ENCODE measurements around the gene ITPR1. TPM values are rescaled to one million over a fixed set of nuclear protein-coding genes. Genes with fewer than 3 reads are reported as not detected.

Gene ITPR1
- polyA plus RNA-seq, 1 donor, result 12.7 TPM

DNA sequence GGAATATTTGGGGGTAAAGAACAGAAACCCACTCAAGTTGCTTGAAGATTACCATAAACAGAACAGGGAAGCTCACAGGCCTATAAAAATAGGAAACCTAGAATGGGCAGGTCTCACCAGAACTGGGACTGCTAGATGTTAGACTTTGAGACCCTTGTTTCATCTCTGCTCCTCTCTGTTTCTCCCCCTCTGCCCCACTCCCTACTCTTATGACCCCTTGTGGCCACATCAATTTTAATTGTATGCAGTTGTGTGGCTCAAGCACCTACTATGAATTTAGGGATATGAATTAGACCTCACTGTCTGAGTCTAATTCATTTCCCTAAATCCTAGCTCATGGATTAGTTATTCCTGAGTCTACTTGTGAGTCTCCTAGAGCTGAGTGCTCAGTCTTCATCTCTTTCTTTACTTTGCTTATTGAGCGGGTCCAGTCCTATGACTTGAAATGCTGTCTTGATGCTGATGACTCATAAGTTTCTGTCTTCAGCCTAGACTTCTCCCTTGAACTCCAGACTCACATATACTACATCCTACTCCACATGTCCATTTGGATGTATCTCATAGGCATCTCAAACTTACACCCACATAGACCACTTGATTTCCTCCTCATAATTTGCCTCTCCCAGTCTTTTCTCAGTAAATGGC lies 78.7 kb downstream of the ITPR1 start:
- no peak overlapping the region for H3K27ac ChIP-seq (ENCODE audit: low read length)
- no peak for DNase-seq
- H3K27me3 ChIP-seq (ENCODE audit: control insufficient read depth, insufficient read depth, low read length), result no peaks in the 10 kb centered on the region
- H3K4me3 ChIP-seq (ENCODE audit: low read length), result no peak overlapping the region
- H3K36me3 ChIP-seq (ENCODE audit: control insufficient read depth, insufficient read depth, low read length), result no peaks in the 10 kb centered on the region
- H3K4me1 ChIP-seq (ENCODE audit: control insufficient read depth, insufficient read depth, low read length), result no peaks in the 10 kb centered on the region
- H3K9me3 ChIP-seq (ENCODE audit: control insufficient read depth, low read depth, low read length), result no peaks in the 10 kb centered on the region
- WGBS (ENCODE audit: insufficient coverage, low lambda C conversion rate), result no CpG with 5 or more reads among the region's 1 CpG

DNA sequence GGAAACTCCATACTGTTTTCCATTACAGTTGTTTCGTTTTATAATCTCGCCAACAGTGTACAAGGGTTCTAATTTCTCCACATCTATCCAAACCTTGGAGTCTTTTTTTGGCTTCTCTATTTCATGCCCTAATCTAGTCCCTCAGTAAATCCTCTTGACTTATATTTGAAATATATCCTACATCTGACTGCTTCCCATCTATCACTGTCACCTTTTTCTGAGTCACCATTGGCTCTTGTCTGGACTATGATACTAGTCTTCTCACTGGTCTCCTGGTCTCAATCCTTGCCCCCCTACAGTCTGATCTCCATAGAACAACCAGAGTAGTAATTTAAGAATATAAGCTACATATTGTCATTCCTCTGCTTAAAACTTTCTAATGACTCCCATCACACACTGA lies 80.0 kb downstream of the ITPR1 start:
- Histone ChIP-seq H3K27ac (ENCODE audit: low read length) (no peak overlapping the region), H3K36me3 (ENCODE audit: control insufficient read depth, insufficient read depth, low read length) (no peaks in the 10 kb centered on the region), H3K4me3 (ENCODE audit: low read length) (no peak overlapping the region), H3K27me3 (ENCODE audit: control insufficient read depth, insufficient read depth, low read length) (no peaks in the 10 kb centered on the region), H3K9me3 (ENCODE audit: control insufficient read depth, low read depth, low read length) (no peaks in the 10 kb centered on the region), H3K4me1 (ENCODE audit: control insufficient read depth, insufficient read depth, low read length) (no peaks in the 10 kb centered on the region)
- WGBS (ENCODE audit: insufficient coverage, low lambda C conversion rate), result 95% methylated on average over 2 of the region's 2 CpGs
- DNase-seq, result no peak

DNA sequence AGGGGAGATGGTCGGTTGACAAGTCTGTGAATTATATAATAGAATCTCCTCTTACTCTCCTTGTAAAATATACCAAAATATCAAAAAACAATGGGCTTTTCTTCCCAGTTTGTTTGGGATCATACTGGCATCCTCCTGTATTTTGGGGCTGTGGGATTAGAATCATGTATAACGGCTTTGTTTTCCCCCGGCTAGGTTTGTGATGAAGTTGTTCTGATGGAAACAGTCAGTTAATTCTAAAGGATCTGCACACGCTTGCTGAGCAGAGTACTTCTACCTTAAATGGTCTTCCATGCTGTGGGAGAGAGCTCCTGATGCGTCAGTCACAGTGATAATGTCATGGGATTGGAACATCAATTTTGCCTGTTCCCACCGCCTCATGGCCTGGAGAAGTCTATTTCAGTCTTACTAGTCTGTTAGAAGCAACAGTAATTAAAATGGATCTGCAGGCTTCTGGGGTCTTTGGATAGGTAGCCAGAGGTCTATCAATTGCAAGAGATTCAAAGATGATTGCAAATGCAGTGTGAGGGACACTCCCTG lies 81.3 kb downstream of the ITPR1 start:
- Histone ChIP-seq H3K27ac (ENCODE audit: low read length) (no peak overlapping the region), H3K4me3 (ENCODE audit: low read length) (no peak overlapping the region), H3K27me3 (ENCODE audit: control insufficient read depth, insufficient read depth, low read length) (no peaks in the 10 kb centered on the region), H3K4me1 (ENCODE audit: control insufficient read depth, insufficient read depth, low read length) (no peaks in the 10 kb centered on the region), H3K9me3 (ENCODE audit: control insufficient read depth, low read depth, low read length) (no peaks in the 10 kb centered on the region), H3K36me3 (ENCODE audit: control insufficient read depth, insufficient read depth, low read length) (no peaks in the 10 kb centered on the region)
- no CpG with 5 or more reads among the region's 6 CpGs for WGBS (ENCODE audit: insufficient coverage, low lambda C conversion rate)
- no peak for DNase-seq

DNA sequence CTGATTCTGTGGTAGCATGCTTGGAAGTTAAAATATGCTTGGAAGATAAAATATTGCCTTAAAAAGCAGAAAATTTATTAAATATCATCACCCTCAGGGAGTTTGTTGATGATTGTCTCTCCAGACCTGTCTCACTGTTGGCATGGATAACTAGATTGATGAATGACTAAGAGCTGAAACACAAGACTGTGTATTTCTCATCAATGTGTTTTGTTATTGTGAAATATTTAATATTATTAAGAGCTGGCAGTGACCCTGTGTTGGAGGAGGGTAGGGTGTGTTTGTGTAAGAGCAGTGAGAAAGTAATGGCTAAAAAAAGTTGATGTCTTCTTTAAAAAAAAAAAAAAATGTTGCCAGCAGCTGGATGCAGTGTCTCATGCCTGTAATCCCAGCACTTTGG lies 82.2 kb downstream of the ITPR1 start:
- no peak overlapping the region for H3K27ac ChIP-seq (ENCODE audit: low read length)
- H3K27me3 ChIP-seq (ENCODE audit: control insufficient read depth, insufficient read depth, low read length), result no peaks in the 10 kb centered on the region
- H3K9me3 ChIP-seq (ENCODE audit: control insufficient read depth, low read depth, low read length), result no peaks in the 10 kb centered on the region
- H3K4me3 ChIP-seq (ENCODE audit: low read length), result no peak overlapping the region
- no peaks in the 10 kb centered on the region for H3K4me1 ChIP-seq (ENCODE audit: control insufficient read depth, insufficient read depth, low read length)
- DNase-seq, result no peak
- no peaks in the 10 kb centered on the region for H3K36me3 ChIP-seq (ENCODE audit: control insufficient read depth, insufficient read depth, low read length)

DNA sequence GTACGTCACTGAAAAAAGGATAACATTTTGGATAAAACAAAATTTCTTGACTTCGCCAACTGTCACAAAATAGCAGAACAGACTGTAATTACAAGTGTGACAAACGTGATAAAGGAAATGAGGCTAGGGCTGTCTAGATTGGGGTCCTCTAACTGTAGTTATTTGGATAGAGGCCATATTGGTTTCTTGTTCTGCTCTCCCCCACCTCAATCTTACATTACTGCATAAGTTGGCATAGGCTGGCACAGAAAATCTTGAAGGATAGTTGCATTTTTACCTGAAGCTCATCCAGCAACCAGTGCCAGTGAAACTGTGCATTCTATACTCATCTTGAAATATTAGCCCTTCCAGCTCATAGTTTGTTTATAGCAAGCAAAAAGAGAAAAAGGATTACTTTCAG lies 84.6 kb downstream of the ITPR1 start:
- Histone ChIP-seq H3K27ac (ENCODE audit: low read length) (no peak overlapping the region), H3K27me3 (ENCODE audit: control insufficient read depth, insufficient read depth, low read length) (peaks cover 2% of the 10 kb centered on the region), H3K4me3 (ENCODE audit: low read length) (no peak overlapping the region), H3K9me3 (ENCODE audit: control insufficient read depth, low read depth, low read length) (no peaks in the 10 kb centered on the region), H3K4me1 (ENCODE audit: control insufficient read depth, insufficient read depth, low read length) (no peaks in the 10 kb centered on the region), H3K36me3 (ENCODE audit: control insufficient read depth, insufficient read depth, low read length) (no peaks in the 10 kb centered on the region)
- no peak for DNase-seq
- WGBS (ENCODE audit: insufficient coverage, low lambda C conversion rate), result 72% methylated on average over 2 of the region's 3 CpGs

DNA sequence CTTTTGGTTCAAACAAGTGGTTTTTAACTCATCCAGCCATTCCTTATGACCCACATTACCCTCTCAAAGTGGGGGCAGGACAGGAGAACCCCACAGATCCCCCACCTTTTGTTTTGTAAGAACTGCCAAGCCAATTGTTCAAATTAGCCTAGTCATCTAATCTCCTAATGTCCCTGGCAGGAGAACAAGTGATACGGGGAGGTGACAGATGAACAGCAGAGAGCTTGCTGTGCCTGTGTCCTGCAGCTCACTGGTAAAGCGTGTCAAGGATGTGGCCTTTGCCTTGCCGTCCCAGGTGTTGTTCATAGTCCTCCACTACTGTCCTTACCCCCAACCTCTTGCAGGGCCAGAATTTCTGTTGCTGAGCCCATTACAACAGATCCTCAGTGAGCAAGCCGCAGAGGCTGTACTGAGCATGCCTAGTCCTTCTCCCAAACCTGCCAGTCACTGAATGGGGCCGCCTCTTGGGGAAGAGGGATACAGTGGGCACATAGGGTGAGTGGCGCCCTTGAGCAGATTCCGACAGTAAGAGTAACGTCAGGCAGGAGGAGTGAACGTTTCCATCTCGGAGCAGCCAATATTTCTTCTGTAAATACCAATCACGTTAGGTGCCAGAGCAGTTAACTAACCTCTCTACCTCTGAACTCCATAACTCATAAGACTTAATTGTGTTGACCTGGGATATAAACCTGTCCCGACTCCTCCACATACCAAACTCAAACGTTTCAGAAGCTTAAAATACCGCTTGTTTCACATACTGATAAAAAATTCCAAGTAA lies 87.4 kb downstream of the ITPR1 start:
- no peaks in the 10 kb centered on the region for H3K36me3 ChIP-seq (ENCODE audit: control insufficient read depth, insufficient read depth, low read length)
- no peaks in the 10 kb centered on the region for H3K4me1 ChIP-seq (ENCODE audit: control insufficient read depth, insufficient read depth, low read length)
- H3K27ac ChIP-seq (ENCODE audit: low read length), result no peak overlapping the region
- WGBS (ENCODE audit: insufficient coverage, low lambda C conversion rate), result no CpG with 5 or more reads among the region's 14 CpGs
- DNase-seq, result no peak
- no peaks in the 10 kb centered on the region for H3K9me3 ChIP-seq (ENCODE audit: control insufficient read depth, low read depth, low read length)
- H3K27me3 ChIP-seq (ENCODE audit: control insufficient read depth, insufficient read depth, low read length), result peaks cover 2% of the 10 kb centered on the region
- no peak overlapping the region for H3K4me3 ChIP-seq (ENCODE audit: low read length)

DNA sequence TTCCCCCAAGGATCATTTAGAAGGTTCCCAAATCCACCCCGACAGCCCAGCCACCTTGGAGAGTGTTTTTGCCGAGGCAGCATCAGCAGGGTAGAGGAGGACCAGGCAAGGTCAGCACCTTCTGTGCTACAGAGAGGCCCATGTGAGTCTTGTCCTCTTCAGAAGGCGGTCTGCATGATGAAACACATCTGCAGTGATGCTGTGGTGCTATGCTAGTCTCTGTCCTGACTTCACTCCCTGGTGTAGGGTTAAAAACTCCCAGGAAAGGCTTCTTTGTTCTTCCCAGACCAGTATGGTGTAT lies 87.9 kb downstream of the ITPR1 start:
- Histone ChIP-seq H3K9me3 (ENCODE audit: control insufficient read depth, low read depth, low read length) (no peaks in the 10 kb centered on the region), H3K27ac (ENCODE audit: low read length) (no peak overlapping the region), H3K27me3 (ENCODE audit: control insufficient read depth, insufficient read depth, low read length) (peaks cover 2% of the 10 kb centered on the region), H3K36me3 (ENCODE audit: control insufficient read depth, insufficient read depth, low read length) (no peaks in the 10 kb centered on the region), H3K4me1 (ENCODE audit: control insufficient read depth, insufficient read depth, low read length) (no peaks in the 10 kb centered on the region), H3K4me3 (ENCODE audit: low read length) (no peak overlapping the region)
- DNase-seq, result no peak
- no CpG with 5 or more reads among the region's 3 CpGs for WGBS (ENCODE audit: insufficient coverage, low lambda C conversion rate)

DNA sequence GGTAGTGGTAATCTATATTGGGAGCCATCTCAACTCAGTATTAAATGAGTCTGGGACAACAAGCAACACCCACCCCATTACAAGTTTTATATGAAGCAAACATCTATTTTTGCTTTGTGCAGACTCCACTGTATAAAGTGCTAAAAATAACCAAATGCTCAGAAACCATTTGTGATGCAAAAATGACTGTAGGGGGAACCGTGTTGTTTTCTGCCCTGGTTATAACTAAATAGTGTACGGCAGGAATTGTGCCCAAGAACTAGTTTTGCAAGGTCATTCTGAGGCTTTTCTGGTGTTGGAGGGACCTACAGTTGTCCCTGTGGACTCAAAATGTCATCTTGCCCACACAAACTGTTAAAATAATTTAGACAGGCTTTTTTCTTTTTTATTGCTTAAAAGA lies 88.3 kb downstream of the ITPR1 start:
- Histone ChIP-seq H3K4me1 (ENCODE audit: control insufficient read depth, insufficient read depth, low read length) (no peaks in the 10 kb centered on the region), H3K9me3 (ENCODE audit: control insufficient read depth, low read depth, low read length) (no peaks in the 10 kb centered on the region), H3K27ac (ENCODE audit: low read length) (no peak overlapping the region), H3K36me3 (ENCODE audit: control insufficient read depth, insufficient read depth, low read length) (no peaks in the 10 kb centered on the region), H3K4me3 (ENCODE audit: low read length) (no peak overlapping the region), H3K27me3 (ENCODE audit: control insufficient read depth, insufficient read depth, low read length) (peaks cover 2% of the 10 kb centered on the region)
- no peak for DNase-seq
- WGBS (ENCODE audit: insufficient coverage, low lambda C conversion rate), result no CpG with 5 or more reads among the region's 2 CpGs

DNA sequence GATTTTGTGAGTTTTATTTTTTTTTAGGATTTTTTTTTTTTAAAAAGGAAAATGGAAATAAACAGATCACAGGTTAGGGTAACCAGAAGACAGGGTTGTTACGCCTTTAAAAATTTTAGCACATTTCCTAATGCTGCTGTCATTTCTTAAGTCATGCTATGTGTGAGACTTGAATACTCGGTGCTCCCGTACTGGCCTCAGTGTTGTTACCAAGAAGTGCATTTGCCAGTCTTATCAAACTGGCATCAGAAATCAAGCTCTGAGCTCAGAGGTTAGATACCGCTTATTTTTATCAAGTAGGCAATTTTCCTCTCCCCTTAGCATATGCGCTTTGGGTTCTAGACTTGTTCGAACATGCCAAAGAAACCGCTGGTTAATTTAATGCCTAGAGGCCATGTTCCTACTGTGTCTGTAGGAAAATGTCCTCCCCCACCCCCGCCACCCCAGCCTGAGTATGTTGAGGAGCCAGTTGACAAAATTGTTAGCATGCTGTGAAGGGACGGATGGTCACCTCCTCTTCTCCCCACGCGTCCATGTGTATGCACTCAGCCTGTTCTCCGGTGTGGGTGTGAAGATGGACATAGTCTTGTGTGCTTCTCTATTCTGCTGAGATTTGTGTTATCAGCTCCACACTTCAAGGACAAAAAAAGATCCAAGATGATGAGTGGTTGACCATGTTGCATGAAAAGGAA lies 88.9 kb downstream of the ITPR1 start:
- no peak for DNase-seq
- H3K27ac ChIP-seq (ENCODE audit: low read length), result peak overlapping the region; percentile 65

DNA sequence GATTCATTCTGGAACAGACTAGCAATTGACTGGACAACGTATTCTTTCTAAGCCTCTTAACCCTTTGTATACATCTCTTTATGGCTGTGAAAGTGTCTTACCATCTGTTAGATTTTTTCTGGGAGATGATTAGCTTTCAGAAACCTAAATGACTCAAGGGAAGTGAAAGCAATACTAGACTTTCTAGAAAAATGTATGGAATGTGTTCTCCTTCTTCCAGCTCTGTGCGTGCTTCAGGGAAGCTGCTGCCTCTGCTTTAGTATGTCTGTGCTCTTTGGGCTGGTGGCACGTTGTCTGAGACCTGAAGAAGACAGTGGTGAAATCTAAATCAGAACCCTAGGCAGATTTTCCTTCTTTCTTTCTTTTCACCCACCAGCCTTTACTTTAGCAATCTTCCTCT lies 89.5 kb downstream of the ITPR1 start:
- Histone ChIP-seq H3K27me3 (ENCODE audit: control insufficient read depth, insufficient read depth, low read length) (peaks cover 2% of the 10 kb centered on the region), H3K36me3 (ENCODE audit: control insufficient read depth, insufficient read depth, low read length) (no peaks in the 10 kb centered on the region), H3K9me3 (ENCODE audit: control insufficient read depth, low read depth, low read length) (no peaks in the 10 kb centered on the region), H3K4me1 (ENCODE audit: control insufficient read depth, insufficient read depth, low read length) (no peaks in the 10 kb centered on the region), H3K4me3 (ENCODE audit: low read length) (no peak overlapping the region), H3K27ac (ENCODE audit: low read length) (peak overlapping the region; percentile 65)
- no CpG with 5 or more reads among the region's 3 CpGs for WGBS (ENCODE audit: insufficient coverage, low lambda C conversion rate)
- no peak for DNase-seq

More for the DNA sequence above, 88.9 kb downstream of the ITPR1 start:
- no peak overlapping the region for H3K4me3 ChIP-seq (ENCODE audit: low read length)
- peaks cover 2% of the 10 kb centered on the region for H3K27me3 ChIP-seq (ENCODE audit: control insufficient read depth, insufficient read depth, low read length)
- 100% methylated on average over 1 of the region's 12 CpGs for WGBS (ENCODE audit: insufficient coverage, low lambda C conversion rate)
- H3K4me1 ChIP-seq (ENCODE audit: control insufficient read depth, insufficient read depth, low read length), result no peaks in the 10 kb centered on the region
- no peaks in the 10 kb centered on the region for H3K9me3 ChIP-seq (ENCODE audit: control insufficient read depth, low read depth, low read length)
- no peaks in the 10 kb centered on the region for H3K36me3 ChIP-seq (ENCODE audit: control insufficient read depth, insufficient read depth, low read length)

Measured in large intestine (tissue), 3 donors.